Right cardiac atrium (tissue), 5 donors: ENCODE data around the gene BOLA3. TPM values are rescaled to one million over a fixed set of nuclear protein-coding genes. Genes with fewer than 3 reads are reported as not detected.

Experiments used
- ATAC-seq, 2 donors: fragments of 200-7000 bp; cut with Tn5 transposase; one replicate each; pipeline versions ENCODE4 v1.8.0 to v1.9.1; 2020; ENCODE audit warnings: moderate library complexity in 2 of 2, mild to moderate bottlenecking in 1 of 2
- DNase-seq, 3 donors: peaks; one replicate each; pipeline ENCODE4 v3.0.0-alpha.2; 2020
- H3K27ac ChIP-seq: one replicate; pipeline ENCODE4 v1.5.1; 2013; ENCODE audit warnings: mild to moderate bottlenecking, low read length, control low read depth, moderate library complexity
- H3K27me3 ChIP-seq: one replicate; pipeline ENCODE4 v1.6.1; 2013; ENCODE audit not compliant: control insufficient read depth, insufficient read depth
- H3K4me1 ChIP-seq: one replicate; pipeline ENCODE4 v1.6.1; 2013; ENCODE audit warnings: low read length; ENCODE audit not compliant: control insufficient read depth, insufficient read depth
- H3K4me3 ChIP-seq: one replicate; pipeline ENCODE4 v1.5.1; 2013; ENCODE audit warnings: low read length, control low read depth
- H3K9me3 ChIP-seq: one replicate; pipeline ENCODE4 v1.6.1; 2013; ENCODE audit warnings: low read length; ENCODE audit not compliant: control insufficient read depth
- WGBS: extraction: QIAGEN DNeasy Blood & Tissue Kit; methylation state at CpG from one replicate; pipeline ENCODE4 v1.1.7; 2013; 5-methylcytosine and 5-hydroxymethylcytosine counted together
- intact Hi-C, 4 donors: fragments of 100-400 bp; cut with DNase I; formaldehyde crosslinking; loops; one replicate each; pipeline versions ENCODE4 v1.11.0 to v1.14.0; 2022 to 2023
- polyA plus RNA-seq: library from polyadenylated mRNA; stranded (reverse); fragments of 200-250 nt; gene quantifications from one replicate; pipeline ENCODE4 v1.2.3, GENCODE V29; 2013
- total RNA-seq, 4 donors: library from RNA; stranded (reverse); fragmentation: NEBNext Ultra II Directional; extraction: Animal tissue kit (Norgen Biotek cat#: 25700); gene quantifications; one replicate each; pipeline ENCODE4 v1.2.1, GENCODE V29; 2021
- donor health status: healthy with polysubstance abuse.
- donor health status: DM: no; HTN: yes; CAD: no.
- donor health status: DM: no; HTN: no; CAD: no.
- donor health status: DM: no; HTN: yes; CAD: no; lungs with severe emphysema.
- donor health status: DM: yes; HTN: yes; CAD: no.

The BOLA3 gene
- total and polyA plus RNA-seq, 5 donors = 75.5 to 327 (median 106) TPM

DNA sequence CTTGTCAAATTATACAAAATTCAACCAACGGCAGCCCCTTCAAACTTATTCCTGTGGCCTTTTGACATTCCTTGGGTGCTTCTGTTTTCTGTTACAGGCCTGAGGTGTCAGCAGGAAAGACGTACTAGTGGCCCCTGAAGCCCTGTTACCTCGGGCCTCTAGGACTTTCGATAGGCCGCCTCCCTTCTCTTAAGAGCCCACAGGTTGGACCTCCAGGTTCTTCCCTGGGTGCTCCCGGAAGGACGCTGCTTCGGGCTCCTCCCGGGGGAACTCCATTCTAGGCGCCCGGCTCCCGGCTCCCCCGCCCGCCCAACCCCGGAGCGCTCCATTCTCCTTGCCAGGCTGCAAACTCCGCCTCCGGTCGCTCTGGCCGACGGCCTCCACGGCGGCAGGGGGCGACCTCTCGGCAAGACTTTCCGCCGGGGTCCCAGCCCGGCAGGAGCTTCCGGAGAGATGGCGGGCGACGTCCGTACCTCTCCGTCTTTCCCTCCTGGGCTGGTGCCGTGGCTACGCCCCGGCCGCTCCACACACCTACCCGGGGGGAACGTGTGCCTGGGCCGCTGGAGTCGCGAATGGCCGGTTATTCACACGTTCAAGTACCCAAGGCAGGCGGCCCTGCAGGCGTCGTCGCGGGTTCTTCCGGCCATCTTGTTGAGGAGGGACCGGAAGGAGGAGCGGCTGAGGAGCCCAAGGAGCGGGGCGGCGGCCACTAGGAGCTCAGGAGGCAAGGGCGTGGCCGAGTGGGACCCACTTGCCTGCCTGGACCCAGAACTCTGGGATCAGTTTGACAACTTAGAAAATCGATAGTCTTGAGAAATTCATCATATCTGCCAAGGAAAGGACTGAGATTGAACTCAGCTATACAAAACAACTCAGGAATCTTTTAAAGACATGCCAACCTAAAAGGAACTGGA lies 27.5 kb downstream of the BOLA3 start:
- no peaks in the 10 kb centered on the region for H3K4me1 ChIP-seq
- whole genome bisulfite sequencing = 7% methylated on average over 59 of the region's 59 CpGs
- ATAC-seq (peak; percentile 98 to 99), DNase-seq (peak; percentile 85 to 93 (median 92))
- intact Hi-C loops = no loop called here
- H3K27ac ChIP-seq = peak overlapping the region; percentile 37
- peak overlapping the region; percentile 57 for H3K4me3 ChIP-seq
- H3K27me3 ChIP-seq = no peaks in the 10 kb centered on the region
- no peaks in the 10 kb centered on the region for H3K9me3 ChIP-seq

DNA sequence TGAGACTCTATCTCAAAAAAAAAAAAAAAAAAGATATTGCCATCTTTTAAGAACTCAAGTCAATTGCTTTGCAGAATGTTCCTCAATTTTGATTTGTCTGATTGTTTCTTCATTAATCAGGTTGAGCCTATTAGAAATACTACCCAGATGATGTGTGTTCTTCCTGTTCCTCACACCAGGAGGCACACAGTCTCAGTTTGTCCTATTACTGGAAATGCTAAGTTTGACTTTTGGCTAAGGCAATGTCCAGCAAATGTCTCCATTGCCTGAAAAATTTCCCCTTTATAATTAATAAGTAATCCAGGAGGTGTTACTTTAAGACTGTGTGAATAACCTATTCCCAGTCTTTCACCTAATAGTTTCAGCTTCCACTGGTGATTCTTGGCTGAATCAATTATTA lies 28.4 kb downstream of the BOLA3 start:
- no peak overlapping the region for H3K4me3 ChIP-seq
- H3K27ac ChIP-seq = no peak overlapping the region
- ATAC-seq (no peak), DNase-seq (no peak)
- no peaks in the 10 kb centered on the region for H3K9me3 ChIP-seq
- H3K4me1 ChIP-seq = no peaks in the 10 kb centered on the region
- intact Hi-C loops = no loop called here
- H3K27me3 ChIP-seq = no peaks in the 10 kb centered on the region

DNA sequence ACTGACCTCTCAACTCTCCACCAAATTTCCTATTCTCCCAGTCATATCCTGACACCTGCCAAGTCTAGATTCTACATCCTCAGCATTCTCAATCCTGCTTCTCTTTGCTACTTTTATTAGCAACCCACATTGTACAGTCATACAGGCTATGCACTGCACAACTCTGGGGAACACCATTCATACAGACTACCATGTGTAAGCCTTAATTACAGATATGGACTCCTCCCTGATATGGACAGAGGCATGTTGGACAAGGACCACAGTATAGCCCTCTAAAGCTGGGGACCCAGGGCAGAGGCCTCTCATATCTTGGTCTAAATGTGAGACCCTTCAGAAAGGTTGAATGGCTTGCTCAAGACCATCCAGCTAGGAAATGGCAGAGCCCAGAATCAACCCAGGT lies 36.3 kb downstream of the BOLA3 start:
- intact Hi-C loops = no loop called here
- H3K4me3 ChIP-seq = no peak overlapping the region
- ATAC-seq = no peak

DNA sequence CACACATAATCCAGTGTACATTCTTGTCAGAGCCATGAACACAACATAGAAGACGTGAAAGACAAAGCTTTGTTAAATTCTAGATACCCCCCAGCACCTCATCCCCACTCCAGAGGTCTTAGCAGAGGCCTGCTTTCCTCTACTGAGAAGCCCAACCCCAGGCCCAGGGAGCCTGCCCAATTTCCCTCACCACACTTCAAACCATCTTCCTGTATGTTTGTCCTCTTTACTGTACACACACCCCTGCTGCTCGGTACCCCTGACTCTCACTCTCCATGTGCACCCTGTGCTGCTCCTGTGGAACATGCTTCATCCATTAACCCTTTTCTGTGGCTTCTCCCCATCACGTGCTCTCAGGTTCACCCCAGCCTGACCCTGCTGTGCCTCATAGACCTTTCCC lies 37.2 kb downstream of the BOLA3 start:
- ATAC-seq (no peak), DNase-seq (no peak)
- H3K27ac ChIP-seq = no peak overlapping the region
- H3K9me3 ChIP-seq = no peaks in the 10 kb centered on the region
- no peaks in the 10 kb centered on the region for H3K27me3 ChIP-seq
- intact Hi-C loops = no loop called here
- 86% methylated on average over 3 of the region's 3 CpGs for WGBS
- no peak overlapping the region for H3K4me3 ChIP-seq
- no peaks in the 10 kb centered on the region for H3K4me1 ChIP-seq

More for the DNA sequence above, 36.3 kb downstream of the BOLA3 start:
- H3K27me3 ChIP-seq = no peaks in the 10 kb centered on the region
- no peak overlapping the region for H3K27ac ChIP-seq
- no peaks in the 10 kb centered on the region for H3K9me3 ChIP-seq
- no peak for DNase-seq
- H3K4me1 ChIP-seq = no peaks in the 10 kb centered on the region

DNA sequence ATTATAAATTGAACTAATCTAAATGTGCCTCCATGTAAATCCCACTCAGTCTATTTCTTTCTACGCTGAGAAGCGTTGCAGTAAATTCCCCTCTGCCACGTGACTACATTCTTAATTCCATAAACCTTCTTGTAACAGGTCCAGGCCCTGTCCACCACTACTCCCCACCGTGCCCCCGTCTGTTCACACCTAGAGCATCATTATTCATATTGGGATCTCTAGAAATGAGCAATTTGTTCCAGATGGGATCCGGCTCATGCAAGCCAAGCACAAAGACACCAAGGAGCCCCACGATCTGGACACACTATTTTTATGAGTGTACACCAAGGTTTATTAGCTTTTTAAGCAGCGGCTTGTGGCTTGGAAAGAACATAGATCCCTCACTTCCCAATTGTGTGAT lies 38.2 kb downstream of the BOLA3 start:
- no peak overlapping the region for H3K4me3 ChIP-seq
- H3K27me3 ChIP-seq = no peaks in the 10 kb centered on the region
- intact Hi-C loops = no loop called here
- ATAC-seq = no peak
- H3K27ac ChIP-seq = no peak overlapping the region
- WGBS = 88% methylated on average over 8 of the region's 8 CpGs
- no peak for DNase-seq
- no peaks in the 10 kb centered on the region for H3K9me3 ChIP-seq
- no peaks in the 10 kb centered on the region for H3K4me1 ChIP-seq

DNA sequence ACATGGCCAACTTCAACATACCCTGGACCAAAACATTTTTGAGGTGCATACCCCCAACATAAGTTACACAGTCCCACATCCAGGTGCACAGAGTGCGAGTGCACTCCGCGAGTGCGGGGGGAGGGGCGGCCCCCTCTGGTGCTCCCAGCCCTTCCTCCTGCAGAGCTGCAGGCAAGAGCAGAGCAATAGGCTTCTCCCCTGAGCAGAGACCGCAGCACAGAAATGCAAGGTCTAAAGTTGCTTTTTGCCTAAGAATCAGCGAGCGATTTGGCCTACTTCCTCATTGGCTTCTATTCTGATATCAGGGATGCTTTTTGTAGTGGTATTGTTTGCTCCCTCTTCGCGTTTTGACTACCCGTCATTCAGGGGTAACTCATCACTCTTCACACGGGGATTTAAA lies 40.6 kb downstream of the BOLA3 start:
- Histone ChIP-seq H3K27ac (no peak overlapping the region), H3K4me1 (no peaks in the 10 kb centered on the region), H3K4me3 (no peak overlapping the region), H3K9me3 (no peaks in the 10 kb centered on the region), H3K27me3 (no peaks in the 10 kb centered on the region)
- ATAC-seq = no peak
- intact Hi-C loops = no loop called here
- 55% methylated on average over 12 of the region's 12 CpGs for WGBS
- DNase-seq = no peak

DNA sequence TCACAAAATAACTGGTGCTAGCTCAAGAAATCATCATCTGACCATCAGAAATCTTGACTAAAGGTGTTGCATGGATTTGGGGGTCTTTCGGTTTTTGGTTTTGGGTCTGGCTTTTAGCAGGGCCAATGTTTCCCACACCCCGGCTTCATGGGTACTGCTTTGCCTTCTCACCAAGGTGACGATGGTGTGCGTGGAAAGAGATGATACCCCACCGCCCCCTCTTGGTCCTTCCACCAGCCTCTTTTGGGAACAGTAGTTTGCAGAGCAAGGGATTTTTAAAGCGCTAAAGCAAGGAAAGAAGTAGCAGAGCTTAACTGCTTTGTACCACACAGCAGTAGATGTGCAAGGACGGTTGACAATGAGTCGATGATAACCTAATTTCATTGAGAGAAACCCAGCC lies 42.3 kb downstream of the BOLA3 start:
- Histone ChIP-seq H3K27me3 (no peaks in the 10 kb centered on the region), H3K4me1 (no peaks in the 10 kb centered on the region), H3K9me3 (no peaks in the 10 kb centered on the region), H3K27ac (no peak overlapping the region), H3K4me3 (no peak overlapping the region)
- ATAC-seq = no peak
- intact Hi-C loops = no loop called here
- DNase-seq = no peak
- 97% methylated on average over 8 of the region's 8 CpGs for WGBS

DNA sequence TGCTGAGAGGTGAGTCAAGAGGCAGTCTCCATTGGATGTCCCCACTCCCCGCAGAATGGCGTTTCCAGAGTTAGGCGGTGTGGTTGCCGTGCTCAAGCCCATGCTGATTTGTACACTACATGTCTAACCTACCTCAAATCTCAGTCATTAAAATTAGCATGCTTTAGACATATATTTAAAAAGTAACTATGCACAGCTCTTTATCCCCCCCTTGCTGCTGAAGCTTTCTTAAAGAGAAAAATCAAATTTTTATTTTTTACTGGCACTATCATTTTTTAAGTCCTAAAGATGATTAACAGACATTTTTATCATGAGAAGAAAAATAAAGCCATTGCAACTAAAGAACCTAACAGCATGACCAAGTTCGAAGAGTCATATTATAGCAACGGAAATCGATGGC lies 42.9 kb downstream of the BOLA3 start:
- no peaks in the 10 kb centered on the region for H3K9me3 ChIP-seq
- no peaks in the 10 kb centered on the region for H3K4me1 ChIP-seq
- intact Hi-C loops = no loop called here
- no peak overlapping the region for H3K27ac ChIP-seq
- no peak overlapping the region for H3K4me3 ChIP-seq
- 95% methylated on average over 7 of the region's 7 CpGs for WGBS
- ATAC-seq (no peak), DNase-seq (no peak)
- no peaks in the 10 kb centered on the region for H3K27me3 ChIP-seq

DNA sequence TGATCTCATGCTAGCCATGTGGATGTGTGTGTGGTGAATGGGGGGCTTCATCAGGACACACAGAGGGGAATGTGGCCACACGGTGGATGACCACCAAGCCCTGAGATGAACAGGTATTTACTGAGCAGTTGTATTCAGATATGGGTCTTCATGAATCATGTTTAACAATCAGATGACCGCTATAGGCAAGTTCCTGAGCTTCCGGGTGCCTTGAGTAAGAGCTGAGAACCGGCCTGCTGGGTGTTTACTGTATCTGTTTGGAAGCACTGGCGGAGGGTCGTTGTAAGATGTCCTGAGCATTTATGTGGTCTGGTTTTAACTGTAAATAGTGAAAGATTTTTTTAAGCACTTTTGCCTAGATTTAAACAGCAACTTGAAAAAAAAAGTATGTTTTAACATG lies 43.9 kb downstream of the BOLA3 start:
- Histone ChIP-seq H3K27ac (no peak overlapping the region), H3K9me3 (no peaks in the 10 kb centered on the region), H3K27me3 (no peaks in the 10 kb centered on the region), H3K4me3 (no peak overlapping the region), H3K4me1 (no peaks in the 10 kb centered on the region)
- intact Hi-C loops = no loop called here
- WGBS = 88% methylated on average over 6 of the region's 6 CpGs
- no peak for DNase-seq
- ATAC-seq = no peak

DNA sequence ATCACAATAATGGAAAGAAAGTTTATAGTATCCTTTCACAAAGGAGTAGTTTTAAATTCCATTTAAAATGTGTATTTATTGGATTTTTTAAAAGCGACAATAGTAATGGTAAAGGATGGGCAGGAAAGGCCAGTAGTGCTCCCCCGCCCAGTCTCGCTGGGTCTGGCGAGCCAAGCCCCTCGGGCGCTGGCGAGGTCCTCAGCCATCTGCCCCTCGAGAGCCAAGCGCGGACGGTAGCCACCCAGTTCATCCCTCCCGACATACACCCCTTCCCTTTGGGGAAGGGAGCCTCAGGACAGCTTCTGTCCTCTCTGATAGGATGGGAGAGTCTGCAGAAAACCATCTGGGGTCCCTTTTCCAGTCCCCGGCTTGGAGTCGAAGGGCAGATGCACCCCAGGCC lies 45.2 kb downstream of the BOLA3 start:
- Histone ChIP-seq H3K27ac (no peak overlapping the region), H3K9me3 (no peaks in the 10 kb centered on the region), H3K27me3 (no peaks in the 10 kb centered on the region), H3K4me3 (no peak overlapping the region), H3K4me1 (no peaks in the 10 kb centered on the region)
- WGBS = 96% methylated on average over 14 of the region's 14 CpGs
- intact Hi-C loops = no loop called here
- ATAC-seq (no peak), DNase-seq (no peak)

DNA sequence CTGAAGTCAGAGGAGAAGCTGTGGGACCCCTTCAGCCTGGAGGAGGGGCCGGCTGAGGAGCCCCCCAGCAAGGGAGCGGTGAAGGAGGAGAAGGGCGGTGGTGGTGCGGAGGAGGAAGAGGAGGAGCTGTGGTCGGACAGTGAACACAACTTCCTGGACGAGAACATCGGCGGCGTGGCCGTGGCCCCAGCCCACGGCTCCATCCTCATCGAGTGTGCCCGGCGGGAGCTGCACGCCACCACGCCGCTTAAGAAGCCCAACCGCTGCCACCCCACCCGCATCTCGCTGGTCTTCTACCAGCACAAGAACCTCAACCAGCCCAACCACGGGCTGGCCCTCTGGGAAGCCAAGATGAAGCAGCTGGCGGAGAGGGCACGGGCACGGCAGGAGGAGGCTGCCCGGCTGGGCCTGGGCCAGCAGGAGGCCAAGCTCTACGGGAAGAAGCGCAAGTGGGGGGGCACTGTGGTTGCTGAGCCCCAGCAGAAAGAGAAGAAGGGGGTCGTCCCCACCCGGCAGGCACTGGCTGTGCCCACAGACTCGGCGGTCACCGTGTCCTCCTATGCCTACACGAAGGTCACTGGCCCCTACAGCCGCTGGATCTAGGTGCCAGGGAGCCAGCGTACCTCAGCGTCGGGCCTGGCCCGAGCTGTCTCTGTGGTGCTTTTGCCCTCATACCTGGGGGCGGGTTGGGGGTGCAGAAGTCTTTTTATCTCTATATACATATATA lies 46.0 kb downstream of the BOLA3 start:
- H3K27me3 ChIP-seq = no peaks in the 10 kb centered on the region
- intact Hi-C loops = no loop called here
- WGBS = 95% methylated on average over 39 of the region's 39 CpGs

More for the DNA sequence above, 46.0 kb downstream of the BOLA3 start:
- H3K4me3 ChIP-seq = no peak overlapping the region
- H3K27ac ChIP-seq = no peak overlapping the region
- no peaks in the 10 kb centered on the region for H3K4me1 ChIP-seq
- no peaks in the 10 kb centered on the region for H3K9me3 ChIP-seq
- ATAC-seq = no peak
- no peak for DNase-seq
